AG09309 (cell line): ENCODE measurements around the gene MEGF9.

Experiments used
- DNase-seq: peaks from one replicate; pipeline ENCODE4 v3.0.0-alpha.2; 2010; ENCODE audit warnings: low read depth
- H3K4me3 ChIP-seq: 2 replicates; pipeline ENCODE4 v1.5.1; 2011; ENCODE audit warnings: mild to moderate bottlenecking, low read depth, low read length, moderate library complexity; ENCODE audit not compliant: control insufficient read depth
- TF ChIP-seq, protein P1 (sequence below): IDR thresholded peaks from 2 replicates; pipeline ENCODE4 v1.5.1; 2011; ENCODE audit warnings: mild to moderate bottlenecking, low read depth, low read length, inconsistent platforms; ENCODE audit not compliant: insufficient read depth, control insufficient read depth; ENCODE audit errors: missing control alignments

MEGF9 gene

DNA sequence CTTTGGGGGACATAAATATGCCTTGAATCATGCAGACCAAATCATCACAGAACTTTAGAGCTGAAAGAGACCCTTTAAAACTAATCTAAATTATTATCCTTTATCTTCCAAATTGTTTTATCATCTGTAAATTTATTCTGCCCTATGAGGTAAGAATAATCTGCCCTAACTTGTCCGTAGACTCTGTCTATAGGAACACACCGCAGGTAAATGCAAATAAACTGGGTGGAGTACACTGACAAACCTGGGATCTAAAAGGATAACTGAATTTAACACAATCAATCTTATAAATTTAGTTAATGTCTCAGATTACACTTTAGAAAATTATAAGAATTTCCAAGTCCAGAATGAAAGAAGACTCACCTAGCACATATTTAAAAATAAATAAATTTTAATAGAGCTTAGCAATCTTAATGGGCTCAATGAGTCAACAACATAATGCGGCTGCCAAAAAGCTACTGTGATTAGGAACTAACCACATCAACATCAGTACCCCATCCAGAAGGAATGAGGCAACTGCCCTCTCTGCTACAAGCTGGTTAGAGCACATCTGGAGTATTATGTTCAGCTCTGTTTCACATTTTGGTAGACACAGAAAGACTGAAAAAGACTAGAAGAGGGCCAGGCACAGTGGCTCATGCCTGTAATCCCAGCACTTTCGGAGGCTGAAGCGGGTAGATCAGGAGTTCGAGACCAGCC is 5.6 kb downstream of the MEGF9 start:
- TF ChIP-seq, protein P1, sequence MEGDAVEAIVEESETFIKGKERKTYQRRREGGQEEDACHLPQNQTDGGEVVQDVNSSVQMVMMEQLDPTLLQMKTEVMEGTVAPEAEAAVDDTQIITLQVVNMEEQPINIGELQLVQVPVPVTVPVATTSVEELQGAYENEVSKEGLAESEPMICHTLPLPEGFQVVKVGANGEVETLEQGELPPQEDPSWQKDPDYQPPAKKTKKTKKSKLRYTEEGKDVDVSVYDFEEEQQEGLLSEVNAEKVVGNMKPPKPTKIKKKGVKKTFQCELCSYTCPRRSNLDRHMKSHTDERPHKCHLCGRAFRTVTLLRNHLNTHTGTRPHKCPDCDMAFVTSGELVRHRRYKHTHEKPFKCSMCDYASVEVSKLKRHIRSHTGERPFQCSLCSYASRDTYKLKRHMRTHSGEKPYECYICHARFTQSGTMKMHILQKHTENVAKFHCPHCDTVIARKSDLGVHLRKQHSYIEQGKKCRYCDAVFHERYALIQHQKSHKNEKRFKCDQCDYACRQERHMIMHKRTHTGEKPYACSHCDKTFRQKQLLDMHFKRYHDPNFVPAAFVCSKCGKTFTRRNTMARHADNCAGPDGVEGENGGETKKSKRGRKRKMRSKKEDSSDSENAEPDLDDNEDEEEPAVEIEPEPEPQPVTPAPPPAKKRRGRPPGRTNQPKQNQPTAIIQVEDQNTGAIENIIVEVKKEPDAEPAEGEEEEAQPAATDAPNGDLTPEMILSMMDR: no peak
- DNase-seq: peak; percentile 55
- H3K4me3 ChIP-seq: no peak overlapping the region

DNA sequence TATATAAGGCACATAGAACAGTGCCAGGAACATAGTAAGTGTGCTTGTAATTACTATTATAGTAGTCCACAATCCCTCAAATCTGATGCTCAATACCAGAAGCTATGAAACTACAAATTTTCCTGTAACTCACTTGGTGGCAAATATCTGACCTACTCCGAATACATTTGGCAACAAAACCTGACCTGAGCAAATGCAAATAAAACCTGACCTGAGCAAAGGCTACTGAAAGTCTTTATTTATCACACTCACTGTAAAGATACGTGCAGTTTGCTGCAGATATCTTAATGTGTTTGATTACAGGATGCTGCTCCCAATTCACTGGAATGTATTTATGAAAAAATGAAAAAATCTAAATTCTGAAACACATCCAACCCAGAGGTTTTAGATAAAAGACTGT is 7.1 kb downstream of the MEGF9 start:
- DNase-seq: no peak
- TF ChIP-seq, protein P1: no peak
- no peak overlapping the region for H3K4me3 ChIP-seq

DNA sequence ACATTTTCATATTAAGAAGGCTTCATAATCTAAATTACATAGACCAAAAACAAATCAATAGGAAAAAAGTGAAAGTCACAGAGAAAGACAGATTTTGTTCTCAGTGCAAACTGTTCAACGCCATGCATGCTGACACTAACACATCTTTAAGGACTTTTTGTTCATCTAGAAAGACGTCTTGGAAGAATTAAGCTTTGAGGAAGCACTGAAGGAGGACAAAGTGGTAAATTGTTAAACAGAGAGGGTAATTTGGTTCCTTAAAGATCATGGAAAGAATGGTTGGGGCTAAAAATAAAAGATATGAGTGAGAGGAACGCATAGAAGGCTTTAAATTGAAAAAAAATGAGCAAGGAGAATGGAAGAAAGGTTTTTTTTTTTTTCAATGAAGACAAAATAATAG is 9.1 kb downstream of the MEGF9 start:
- TF ChIP-seq, protein P1: no peak
- DNase-seq: no peak
- no peak overlapping the region for H3K4me3 ChIP-seq

DNA sequence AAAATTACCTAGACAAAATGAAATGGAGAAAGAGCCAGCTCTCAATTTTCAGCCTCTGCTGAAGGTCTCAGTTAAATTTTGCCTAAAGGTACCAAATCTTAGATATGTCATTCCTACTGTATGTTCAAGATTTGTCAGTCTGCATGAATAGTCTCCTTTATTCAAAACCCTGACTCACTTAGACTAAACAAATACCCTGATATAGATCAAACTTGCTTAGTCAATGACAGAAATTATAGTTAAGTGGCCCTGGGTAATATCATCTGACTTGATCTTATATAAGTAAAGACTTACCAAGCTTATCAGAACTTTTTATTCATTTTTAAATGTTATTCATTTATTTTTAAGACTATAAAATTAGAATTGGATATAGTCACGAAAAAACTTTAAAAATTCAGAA is 12.2 kb downstream of the MEGF9 start:
- no peak overlapping the region for H3K4me3 ChIP-seq
- TF ChIP-seq, protein P1: no peak
- no peak for DNase-seq

DNA sequence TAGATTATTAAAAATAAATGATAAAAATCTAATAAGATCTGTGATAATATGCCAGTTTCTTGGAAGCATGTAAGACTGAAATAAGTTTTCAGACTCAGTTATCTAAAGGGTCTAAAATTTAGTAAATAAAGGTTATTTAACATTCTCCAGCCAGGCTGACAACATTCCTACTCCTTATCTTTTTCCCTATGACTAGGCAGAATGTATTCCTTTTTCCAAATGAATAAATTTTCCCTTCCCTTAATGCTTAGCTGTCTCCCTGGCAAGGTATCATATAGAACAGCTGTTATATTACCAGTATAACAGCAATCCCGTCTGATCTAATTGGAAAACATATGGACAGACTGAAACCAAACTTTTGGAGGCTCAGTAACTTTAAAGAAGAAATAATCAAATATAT is 13.0 kb downstream of the MEGF9 start:
- TF ChIP-seq, protein P1: no peak
- no peak for DNase-seq
- H3K4me3 ChIP-seq: no peak overlapping the region

DNA sequence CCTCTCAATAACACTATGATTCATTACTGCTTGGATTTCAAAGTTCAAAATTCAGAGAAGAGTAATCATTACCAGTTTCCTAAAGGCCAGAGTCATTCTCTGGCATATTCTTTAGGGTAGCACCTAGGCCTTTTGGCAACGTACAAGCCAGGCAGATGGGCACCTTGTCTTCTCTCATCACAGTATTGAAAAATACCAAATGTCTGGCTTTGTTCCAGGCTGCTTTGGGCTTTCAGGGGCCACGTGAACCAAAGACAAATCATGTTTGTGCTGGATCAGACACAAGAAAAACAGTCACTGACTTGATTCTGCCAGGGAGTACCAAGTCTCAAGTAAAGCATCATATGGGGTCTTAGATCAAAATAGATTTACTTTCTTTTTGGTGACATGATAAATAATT is 15.5 kb downstream of the MEGF9 start:
- no peak for DNase-seq
- H3K4me3 ChIP-seq: no peak overlapping the region
- TF ChIP-seq, protein P1: no peak
